GM21529 (cell line): Measurements from ENCODE around the gene FAM210A.

ENCODE experiments used
- ATAC-seq: cut with Tn5 transposase; IDR thresholded peaks from one replicate; pipeline ENCODE4 v1.9.1; 2021; ENCODE audit not compliant: unreplicated experiment

The FAM210A gene

DNA sequence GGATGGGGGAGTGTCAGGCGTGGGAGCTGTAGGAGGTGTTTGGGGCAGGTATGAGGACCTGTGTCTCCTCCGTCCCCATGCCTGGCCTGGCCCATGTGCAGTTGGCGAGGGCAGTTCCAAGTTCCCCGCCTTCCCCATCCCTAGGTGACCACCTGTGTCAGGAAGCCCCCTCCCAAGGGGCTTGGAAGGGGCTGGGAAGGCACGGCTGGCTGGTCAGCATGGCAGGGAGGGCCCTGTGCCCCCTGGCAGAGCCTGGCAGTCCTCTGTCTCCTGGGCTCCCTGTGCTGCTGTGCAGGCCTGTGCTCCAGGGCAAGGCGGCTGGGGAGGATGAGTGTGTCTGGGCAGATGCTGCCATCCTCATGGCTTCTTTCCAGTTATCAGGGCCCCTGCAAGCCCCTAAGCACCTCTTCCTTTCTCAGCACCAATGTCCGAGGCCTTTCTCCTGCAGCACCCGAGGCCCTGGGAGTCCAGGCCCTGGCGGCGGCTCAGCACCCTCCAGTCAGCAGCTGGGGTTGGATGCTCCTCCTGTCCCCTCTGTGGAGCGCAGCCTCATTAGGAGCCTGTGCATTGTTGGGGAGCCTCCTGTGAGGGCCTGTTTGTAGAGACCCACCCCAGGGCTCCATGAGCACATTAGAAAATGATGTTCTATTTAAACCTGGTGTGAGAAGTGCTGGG, 101.7 kb downstream of the FAM210A start:
- no peak for ATAC-seq

- ATAC-seq: no peak
Observed at GRCh38 chr18:13623871-13624270, 102.5 kb downstream of the FAM210A start.

DNA sequence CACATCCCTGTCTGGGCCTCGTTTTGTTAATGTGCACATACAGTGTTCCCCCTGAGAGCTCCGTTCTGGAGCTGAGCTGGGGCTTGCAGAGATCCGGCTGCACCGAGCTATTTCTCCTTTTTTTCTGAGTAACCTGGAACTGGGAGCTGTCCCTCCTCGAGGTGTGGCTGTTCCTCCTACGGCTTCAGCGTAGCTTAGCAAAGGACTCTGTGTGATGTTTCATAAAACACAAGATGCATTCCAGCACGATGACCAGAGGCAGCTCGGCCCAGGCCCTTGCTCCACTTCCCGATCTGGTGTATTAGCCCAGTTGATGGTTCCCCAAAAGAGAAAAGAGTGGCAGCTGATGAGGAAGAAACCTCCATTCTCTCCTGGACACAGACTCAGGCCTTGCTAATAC, 103.0 kb downstream of the FAM210A start:
- no peak for ATAC-seq

GRCh38 chr18:13622751-13623150, 103.6 kb downstream of the FAM210A start:
- no peak for ATAC-seq

- ATAC-seq: no peak
Observed at GRCh38 chr18:13621886-13622619, 104.3 kb downstream of the FAM210A start.

- ATAC-seq: no peak
Observed at GRCh38 chr18:13621446-13621849, 104.9 kb downstream of the FAM210A start.

DNA sequence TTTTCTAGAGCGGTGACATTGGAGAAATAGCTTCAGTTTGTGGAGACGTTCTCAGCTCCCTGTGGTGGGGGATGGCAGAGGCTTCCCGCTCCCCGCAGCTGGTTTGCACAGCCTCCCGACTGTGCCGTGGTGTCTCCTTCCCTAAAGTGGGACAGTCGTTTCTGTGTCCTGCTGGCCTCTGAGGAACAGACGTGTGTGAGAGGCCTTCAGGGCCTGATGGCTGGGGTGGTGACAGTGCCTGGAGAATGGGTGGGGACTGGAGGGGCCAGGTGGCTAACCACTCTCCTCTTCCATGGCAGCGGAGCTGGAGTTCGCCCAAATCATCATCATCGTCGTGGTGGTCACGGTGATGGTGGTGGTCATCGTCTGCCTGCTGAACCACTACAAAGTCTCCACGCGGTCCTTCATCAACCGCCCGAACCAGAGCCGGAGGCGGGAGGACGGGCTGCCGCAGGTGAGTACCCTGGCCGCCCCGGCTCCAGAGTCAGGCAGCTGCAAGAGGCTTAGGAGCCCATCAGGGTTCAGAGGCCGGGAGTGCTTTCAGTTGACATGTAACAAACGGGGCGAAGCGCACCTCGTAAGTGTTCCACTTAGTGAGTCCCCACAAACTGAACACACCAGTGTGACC, 105.4 kb downstream of the FAM210A start:
- ATAC-seq: no peak

GRCh38 chr18:13620206-13620672, 106.1 kb downstream of the FAM210A start:
- no peak for ATAC-seq

GRCh38 chr18:13619505-13620205, 106.7 kb downstream of the FAM210A start:
- no peak for ATAC-seq

- no peak for ATAC-seq
Observed at GRCh38 chr18:13618760-13619438, 107.5 kb downstream of the FAM210A start.

DNA sequence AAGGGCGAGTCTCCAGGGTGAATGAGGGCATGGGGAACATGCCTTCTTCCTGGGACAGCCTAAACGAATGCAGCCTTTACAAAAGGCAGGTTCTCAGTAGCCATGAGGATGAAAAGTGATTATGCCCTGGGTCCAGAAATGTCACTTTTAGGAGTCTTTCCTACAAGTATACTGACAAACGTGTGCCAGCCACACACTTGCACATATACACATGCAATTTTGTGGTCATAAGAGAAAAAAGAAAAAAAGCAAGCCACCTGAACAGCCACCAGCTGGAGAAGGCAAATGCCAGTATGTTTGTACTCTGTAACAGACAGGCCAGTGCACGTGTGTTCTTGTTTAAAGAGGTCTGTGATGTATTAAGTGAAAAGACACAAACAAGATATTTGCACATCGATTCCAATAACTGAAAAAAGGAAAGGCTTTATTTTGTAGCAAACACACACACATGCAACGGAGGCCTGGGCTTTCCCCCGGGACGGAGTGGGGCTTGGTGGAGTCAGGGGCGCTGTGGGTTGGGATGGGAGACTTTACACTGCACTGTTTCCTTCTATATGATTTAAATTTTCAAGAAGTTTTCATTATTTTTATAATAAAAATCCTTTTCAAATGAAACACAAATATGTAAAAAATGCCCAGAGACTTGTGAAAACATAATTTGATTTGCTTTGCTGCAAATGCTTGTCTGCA, 108.4 kb downstream of the FAM210A start:
- no peak for ATAC-seq

GRCh38 chr18:13616525-13617035, 109.8 kb downstream of the FAM210A start:
- ATAC-seq: no peak

DNA sequence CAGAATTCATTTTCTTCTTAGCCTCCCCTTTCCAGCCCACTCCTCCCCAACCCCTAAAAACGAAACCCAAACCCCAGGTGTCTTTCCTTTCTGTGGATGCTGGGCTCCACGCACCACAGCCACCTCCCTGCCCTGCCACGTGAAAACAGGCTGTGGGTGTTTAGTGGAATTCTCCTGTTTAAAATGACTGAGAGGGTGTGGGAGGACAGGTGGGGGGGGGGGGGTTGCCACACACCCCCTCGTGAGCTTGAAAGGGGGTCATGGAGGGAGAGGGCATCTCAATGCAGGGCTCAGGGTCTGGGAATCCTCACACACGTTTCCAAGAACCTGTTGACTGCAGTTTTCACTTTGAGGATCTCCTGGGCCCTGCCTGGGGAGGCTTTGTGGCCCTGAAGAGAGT, 110.3 kb downstream of the FAM210A start:
- no peak for ATAC-seq

GRCh38 chr18:13615432-13615861, 110.9 kb downstream of the FAM210A start:
- ATAC-seq: no peak

DNA sequence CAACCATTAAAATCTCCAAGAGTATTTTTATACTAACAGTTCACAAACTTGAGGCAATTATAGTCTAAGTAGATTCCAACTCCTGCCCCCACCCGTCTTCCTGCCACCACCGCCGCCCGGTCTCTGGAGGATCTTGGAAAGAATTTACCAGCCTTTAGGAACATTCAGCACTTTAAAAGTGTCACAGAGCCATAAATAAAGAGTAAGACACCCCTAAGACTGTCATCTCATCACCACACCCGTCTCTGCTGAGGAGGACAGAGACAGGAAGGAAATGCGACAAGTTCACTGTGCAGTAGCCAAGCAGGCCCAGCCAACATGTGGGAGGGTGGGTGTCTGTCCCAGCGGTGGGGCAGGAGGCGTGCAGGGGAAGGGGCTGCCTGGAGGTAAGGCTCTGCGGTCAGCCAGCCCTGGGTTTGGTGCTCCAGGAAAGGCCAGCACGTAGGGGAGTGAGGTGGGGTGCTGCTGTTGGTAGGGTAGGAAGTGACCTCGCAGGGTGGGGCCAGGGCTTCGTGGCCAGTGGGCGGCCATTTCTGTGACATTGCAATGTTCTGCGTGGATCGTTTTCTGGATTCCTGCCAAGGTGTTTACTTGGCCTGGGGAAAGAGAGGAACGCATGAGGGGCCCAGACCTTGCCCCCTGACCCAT, 111.6 kb downstream of the FAM210A start:
- no peak for ATAC-seq

GRCh38 chr18:13613591-13614501, 112.5 kb downstream of the FAM210A start:
- ATAC-seq: no peak
